HepG2 (cell line): ENCODE results near the gene DPH1. TPM values are rescaled to one million over a fixed set of nuclear protein-coding genes. Genes with fewer than 3 reads are reported as not detected.

Experiments used
- CENPT ChIP-seq: sonication (generic); formaldehyde crosslinking; IDR thresholded peaks from 2 replicates; pipeline ENCODE4 v1.8.0; 2022; ENCODE audit warnings: low read depth, mild to moderate bottlenecking, moderate library complexity, missing genetic modification reagents
- CHD2 ChIP-seq: IDR thresholded peaks from 2 replicates; pipeline ENCODE4 v1.6.1; 2011; ENCODE audit warnings: low read depth, low read length, improper control_type of control experiment
- DRAP1 ChIP-seq: IDR thresholded peaks from 2 replicates; pipeline ENCODE4 v1.6.1; 2016; ENCODE audit warnings: missing genetic modification reagents, missing compliant biosample characterization
- ERF ChIP-seq: IDR thresholded peaks from 2 replicates; pipeline ENCODE4 v1.6.1; 2018; ENCODE audit warnings: missing biosample characterization, missing genetic modification reagents
- FOXA3 ChIP-seq: IDR thresholded peaks from 2 replicates; pipeline ENCODE4 v1.6.1; 2016; ENCODE audit warnings: missing genetic modification reagents, missing compliant biosample characterization
- GMEB2 ChIP-seq: IDR thresholded peaks from 2 replicates; pipeline ENCODE4 v1.6.1; 2016; ENCODE audit warnings: missing biosample characterization, missing genetic modification reagents, low read depth
- KDM5A ChIP-seq: fragments of 200-600 bp; sonication (generic); IDR thresholded peaks from 2 replicates; pipeline ENCODE4 v1.7.0; 2018; ENCODE audit warnings: antibody characterized with exemption, mild to moderate bottlenecking, low read length, borderline replicate concordance
- KLF16 ChIP-seq, 2 experiments: sonication (generic) in 1 of 2; formaldehyde crosslinking in 1 of 2; IDR thresholded peaks; 2 replicates each; pipeline versions ENCODE4 v1.6.1 to v1.8.0; 2016 to 2023; ENCODE audit warnings: missing genetic modification reagents in 2 of 2, missing compliant biosample characterization in 1 of 2
- MTERF4 ChIP-seq: sonication (generic); formaldehyde crosslinking; IDR thresholded peaks from 2 replicates; pipeline ENCODE4 v1.8.0; 2023; ENCODE audit warnings: mild to moderate bottlenecking, missing genetic modification reagents
- RFX3 ChIP-seq: IDR thresholded peaks from 2 replicates; pipeline ENCODE4 v1.6.1; 2016; ENCODE audit warnings: missing biosample characterization, missing genetic modification reagents
- SNAPC5 ChIP-seq: sonication (generic); formaldehyde crosslinking; IDR thresholded peaks from 2 replicates; pipeline ENCODE4 v1.8.1; 2023; ENCODE audit warnings: mild to moderate bottlenecking, missing genetic modification reagents, borderline replicate concordance
- TBX2 ChIP-seq: sonication (generic); formaldehyde crosslinking; IDR thresholded peaks from 2 replicates; pipeline ENCODE4 v1.5.0; 2020; ENCODE audit warnings: missing genetic modification reagents, mild to moderate bottlenecking, borderline replicate concordance
- ZNF34 ChIP-seq: sonication (generic); formaldehyde crosslinking; IDR thresholded peaks from 2 replicates; pipeline ENCODE4 v1.4.0; 2020; ENCODE audit warnings: mild to moderate bottlenecking, missing genetic modification reagents, borderline replicate concordance
- ZNF550 ChIP-seq: sonication (generic); formaldehyde crosslinking; IDR thresholded peaks from 2 replicates; pipeline ENCODE4 v1.4.0; 2020; ENCODE audit warnings: mild to moderate bottlenecking, missing genetic modification reagents, borderline replicate concordance
- ZNF792 ChIP-seq: IDR thresholded peaks from 2 replicates; pipeline ENCODE4 v1.6.1; 2016
- polyA plus RNA-seq, 8 experiments: library from polyadenylated mRNA; depleted of rRNA in 3 of 8; stranded (reverse) in 7 of 8; unstranded in 1 of 8; fragments of >200 nt; fragmentation: Illumina TruSeq in 4 of 8; extraction: Trizol in 4 of 8; gene quantifications; 2 replicates each; pipeline versions ENCODE4 v1.2.1 to v1.2.3, GENCODE V29; 2011 to 2016; ENCODE audit warnings: low read depth in 4 of 8, missing spikeins in 1 of 8, mixed read lengths in 1 of 8; ENCODE audit not compliant: insufficient read depth in 1 of 8
- total RNA-seq, 5 experiments: library from RNA; depleted of rRNA; stranded (reverse); fragments of >200 nt; fragmentation: Illumina TruSeq; extraction: Trizol; gene quantifications; 2 replicates each; pipeline ENCODE4 v1.2.3, GENCODE V29; 2016; ENCODE audit warnings: low read depth in 1 of 5
- TF ChIP-seq, protein P1 (sequence below): sonication (generic); formaldehyde crosslinking; conservative IDR thresholded peaks from 2 replicates; pipeline ENCODE4 v1.4.0; 2020; ENCODE audit warnings: missing genetic modification reagents
- TF ChIP-seq, protein P2 (sequence below): sonication (generic); formaldehyde crosslinking; IDR thresholded peaks from 2 replicates; pipeline ENCODE4 v1.4.0; 2020; ENCODE audit warnings: missing genetic modification reagents, borderline replicate concordance

Gene DPH1
- total and polyA plus RNA-seq, 2 of the 13 experiments (the other 11 are each of a cell fraction or from before 2014, with no cell fraction given): 25.3 to 42.8 TPM

- peak; percentile 83 for TF ChIP-seq GMEB2 (CRISPR knock-in tag)
- TF ChIP-seq TBX2 (CRISPR knock-in tag): peak; percentile 73
- peak; percentile 32; the same call in 1 of the 2 replicates for TF ChIP-seq RFX3 (CRISPR knock-in tag)
- TF ChIP-seq ZNF34 (CRISPR knock-in tag): no peak
- TF ChIP-seq ERF (CRISPR knock-in tag): peak; percentile 66
- TF ChIP-seq DRAP1 (CRISPR knock-in tag): peak; percentile 67; the same call in 1 of the 2 replicates
- TF ChIP-seq, protein P1, sequence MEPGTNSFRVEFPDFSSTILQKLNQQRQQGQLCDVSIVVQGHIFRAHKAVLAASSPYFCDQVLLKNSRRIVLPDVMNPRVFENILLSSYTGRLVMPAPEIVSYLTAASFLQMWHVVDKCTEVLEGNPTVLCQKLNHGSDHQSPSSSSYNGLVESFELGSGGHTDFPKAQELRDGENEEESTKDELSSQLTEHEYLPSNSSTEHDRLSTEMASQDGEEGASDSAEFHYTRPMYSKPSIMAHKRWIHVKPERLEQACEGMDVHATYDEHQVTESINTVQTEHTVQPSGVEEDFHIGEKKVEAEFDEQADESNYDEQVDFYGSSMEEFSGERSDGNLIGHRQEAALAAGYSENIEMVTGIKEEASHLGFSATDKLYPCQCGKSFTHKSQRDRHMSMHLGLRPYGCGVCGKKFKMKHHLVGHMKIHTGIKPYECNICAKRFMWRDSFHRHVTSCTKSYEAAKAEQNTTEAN (CRISPR knock-in tag): no peak
- no peak for TF ChIP-seq CHD2
- peak; percentile 74; the same call in 1 of the 2 replicates for TF ChIP-seq MTERF4
- 0 out of 2 replicates have a peak, but pooled peaks have one; percentile 54 for TF ChIP-seq ZNF792 (CRISPR knock-in tag)
- TF ChIP-seq ZNF550 (CRISPR knock-in tag): 0 out of 2 replicates have a peak, but pooled peaks have one; percentile 33
- TF ChIP-seq KDM5A: peak; percentile 85
- TF ChIP-seq, protein P2, sequence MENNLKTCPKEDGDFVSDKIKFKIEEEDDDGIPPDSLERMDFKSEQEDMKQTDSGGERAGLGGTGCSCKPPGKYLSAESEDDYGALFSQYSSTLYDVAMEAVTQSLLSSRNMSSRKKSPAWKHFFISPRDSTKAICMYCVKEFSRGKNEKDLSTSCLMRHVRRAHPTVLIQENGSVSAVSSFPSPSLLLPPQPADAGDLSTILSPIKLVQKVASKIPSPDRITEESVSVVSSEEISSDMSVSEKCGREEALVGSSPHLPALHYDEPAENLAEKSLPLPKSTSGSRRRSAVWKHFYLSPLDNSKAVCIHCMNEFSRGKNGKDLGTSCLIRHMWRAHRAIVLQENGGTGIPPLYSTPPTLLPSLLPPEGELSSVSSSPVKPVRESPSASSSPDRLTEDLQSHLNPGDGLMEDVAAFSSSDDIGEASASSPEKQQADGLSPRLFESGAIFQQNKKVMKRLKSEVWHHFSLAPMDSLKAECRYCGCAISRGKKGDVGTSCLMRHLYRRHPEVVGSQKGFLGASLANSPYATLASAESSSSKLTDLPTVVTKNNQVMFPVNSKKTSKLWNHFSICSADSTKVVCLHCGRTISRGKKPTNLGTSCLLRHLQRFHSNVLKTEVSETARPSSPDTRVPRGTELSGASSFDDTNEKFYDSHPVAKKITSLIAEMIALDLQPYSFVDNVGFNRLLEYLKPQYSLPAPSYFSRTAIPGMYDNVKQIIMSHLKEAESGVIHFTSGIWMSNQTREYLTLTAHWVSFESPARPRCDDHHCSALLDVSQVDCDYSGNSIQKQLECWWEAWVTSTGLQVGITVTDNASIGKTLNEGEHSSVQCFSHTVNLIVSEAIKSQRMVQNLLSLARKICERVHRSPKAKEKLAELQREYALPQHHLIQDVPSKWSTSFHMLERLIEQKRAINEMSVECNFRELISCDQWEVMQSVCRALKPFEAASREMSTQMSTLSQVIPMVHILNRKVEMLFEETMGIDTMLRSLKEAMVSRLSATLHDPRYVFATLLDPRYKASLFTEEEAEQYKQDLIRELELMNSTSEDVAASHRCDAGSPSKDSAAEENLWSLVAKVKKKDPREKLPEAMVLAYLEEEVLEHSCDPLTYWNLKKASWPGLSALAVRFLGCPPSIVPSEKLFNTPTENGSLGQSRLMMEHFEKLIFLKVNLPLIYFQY: no peak
- TF ChIP-seq KLF16 (CRISPR knock-in tag; IDR thresholded peaks at IDR 0.05): peak in 1 of 2 experiments; percentile 91; a peak in 2 of 4 replicates
- TF ChIP-seq SNAPC5: 0 out of 2 replicates have a peak, but pooled peaks have one; percentile 60
- 0 out of 2 replicates have a peak, but pooled peaks have one; percentile 70 for TF ChIP-seq CENPT (CRISPR knock-in tag)
- peak; percentile 55 for TF ChIP-seq FOXA3 (CRISPR knock-in tag)
Measured at GRCh38 chr17:2029911-2030778, at the start of gene DPH1 (continued).
